ENCODE data around the gene PGLYRP4. TPM values are rescaled to one million over a fixed set of nuclear protein-coding genes. Genes with fewer than 3 reads are reported as not detected.

Gene PGLYRP4
- total and polyA plus RNA-seq, 12 donors = not detected

DNA sequence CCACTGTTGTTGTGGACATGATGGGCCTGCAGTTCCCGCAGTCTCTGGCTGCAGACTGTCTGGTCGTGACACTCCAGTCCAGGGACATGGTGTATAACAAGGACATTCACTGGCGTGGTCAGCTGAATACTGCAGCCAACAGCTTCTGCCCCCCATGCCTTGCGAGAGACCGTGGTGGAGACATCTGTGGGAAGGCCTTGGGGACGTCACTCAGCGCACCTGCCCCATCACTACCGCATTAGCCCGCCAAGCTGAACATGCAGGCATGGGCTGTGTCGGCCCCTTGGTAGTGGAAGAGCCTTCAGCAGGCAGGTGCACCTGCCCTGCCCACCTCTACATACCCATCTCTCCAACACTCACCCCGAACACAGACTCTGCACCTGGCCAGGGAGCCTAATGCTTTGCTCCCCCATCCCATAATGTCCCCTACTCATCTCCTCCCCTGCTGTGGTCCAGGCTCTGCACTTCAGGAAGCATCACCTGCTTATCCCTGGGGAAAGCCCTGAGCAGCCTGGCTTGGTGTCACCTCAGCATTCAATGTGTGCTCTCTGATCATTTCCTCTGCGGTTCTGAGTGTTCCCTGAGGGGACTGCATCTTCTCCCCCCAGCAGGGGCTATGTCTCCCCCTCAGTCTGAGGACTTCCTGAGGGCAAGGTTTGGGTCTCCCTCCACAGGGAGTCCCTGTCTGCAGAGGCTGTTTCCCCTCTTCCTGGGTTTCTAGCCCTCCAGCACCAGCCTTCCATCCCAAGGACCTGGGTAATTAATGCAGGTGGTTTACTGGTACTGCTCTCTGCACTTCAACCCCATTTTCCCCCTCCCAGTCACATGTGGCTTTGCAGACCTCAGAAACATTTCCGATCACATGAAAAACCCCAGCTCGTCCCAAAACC lies 3.2 kb downstream of the PGLYRP4 start:
- no peak for DNase-seq
- intact Hi-C loops (cut with DNase I) = no loop called here

DNA sequence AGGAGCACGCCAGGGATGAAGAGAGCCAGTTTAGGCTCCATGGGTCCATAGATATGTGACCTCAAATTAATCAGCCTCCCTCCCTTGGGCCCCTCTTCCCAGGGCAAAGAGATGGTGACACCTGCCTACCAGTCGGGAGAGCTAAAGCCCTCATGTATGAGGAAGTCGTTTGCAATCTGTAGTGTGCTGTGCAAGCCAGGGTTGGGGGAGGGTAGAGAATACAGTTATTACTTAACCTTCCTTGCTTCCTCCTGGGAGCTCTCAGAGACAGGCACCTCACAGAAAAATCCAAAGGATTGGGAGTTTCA lies 4.0 kb downstream of the PGLYRP4 start:
- no peak overlapping the region for H3K27ac ChIP-seq
- H3K36me3 ChIP-seq = no peaks in the 10 kb centered on the region
- intact Hi-C loops (cut with DNase I) = no loop called here
- H3K27me3 ChIP-seq = peaks cover 0 to 50% (median 32%) of the 10 kb centered on the region in 7 donors
- H3K4me3 ChIP-seq = no peak overlapping the region
- no peak for ATAC-seq
- TF ChIP-seq, protein P1, sequence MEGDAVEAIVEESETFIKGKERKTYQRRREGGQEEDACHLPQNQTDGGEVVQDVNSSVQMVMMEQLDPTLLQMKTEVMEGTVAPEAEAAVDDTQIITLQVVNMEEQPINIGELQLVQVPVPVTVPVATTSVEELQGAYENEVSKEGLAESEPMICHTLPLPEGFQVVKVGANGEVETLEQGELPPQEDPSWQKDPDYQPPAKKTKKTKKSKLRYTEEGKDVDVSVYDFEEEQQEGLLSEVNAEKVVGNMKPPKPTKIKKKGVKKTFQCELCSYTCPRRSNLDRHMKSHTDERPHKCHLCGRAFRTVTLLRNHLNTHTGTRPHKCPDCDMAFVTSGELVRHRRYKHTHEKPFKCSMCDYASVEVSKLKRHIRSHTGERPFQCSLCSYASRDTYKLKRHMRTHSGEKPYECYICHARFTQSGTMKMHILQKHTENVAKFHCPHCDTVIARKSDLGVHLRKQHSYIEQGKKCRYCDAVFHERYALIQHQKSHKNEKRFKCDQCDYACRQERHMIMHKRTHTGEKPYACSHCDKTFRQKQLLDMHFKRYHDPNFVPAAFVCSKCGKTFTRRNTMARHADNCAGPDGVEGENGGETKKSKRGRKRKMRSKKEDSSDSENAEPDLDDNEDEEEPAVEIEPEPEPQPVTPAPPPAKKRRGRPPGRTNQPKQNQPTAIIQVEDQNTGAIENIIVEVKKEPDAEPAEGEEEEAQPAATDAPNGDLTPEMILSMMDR (IDR thresholded peaks at IDR 0.05) = no peak
- H3K9me3 ChIP-seq = no peaks in the 10 kb centered on the region
- peaks cover 0 to 17% (median 0%) of the 10 kb centered on the region in 9 donors for H3K4me1 ChIP-seq
- 52 to 68% methylated on average over 3 of the region's 3 CpGs for WGBS, 2 donors
- no peak for DNase-seq

More for the DNA sequence above, 3.2 kb downstream of the PGLYRP4 start:
- TF ChIP-seq, protein P1 (IDR thresholded peaks at IDR 0.05) = no peak
- Histone ChIP-seq H3K27me3 (peaks cover 0 to 49% (median 33%) of the 10 kb centered on the region in 7 donors), H3K9me3 (no peaks in the 10 kb centered on the region), H3K36me3 (no peaks in the 10 kb centered on the region), H3K4me3 (no peak overlapping the region), H3K27ac (no peak overlapping the region), H3K4me1 (peaks cover 0 to 17% (median 0%) of the 10 kb centered on the region in 9 donors)
- peak in 2 of 8 donors; percentile 16 to 43 for ATAC-seq
- WGBS, 2 donors = 85 to 87% methylated on average over 14 of the region's 14 CpGs

DNA sequence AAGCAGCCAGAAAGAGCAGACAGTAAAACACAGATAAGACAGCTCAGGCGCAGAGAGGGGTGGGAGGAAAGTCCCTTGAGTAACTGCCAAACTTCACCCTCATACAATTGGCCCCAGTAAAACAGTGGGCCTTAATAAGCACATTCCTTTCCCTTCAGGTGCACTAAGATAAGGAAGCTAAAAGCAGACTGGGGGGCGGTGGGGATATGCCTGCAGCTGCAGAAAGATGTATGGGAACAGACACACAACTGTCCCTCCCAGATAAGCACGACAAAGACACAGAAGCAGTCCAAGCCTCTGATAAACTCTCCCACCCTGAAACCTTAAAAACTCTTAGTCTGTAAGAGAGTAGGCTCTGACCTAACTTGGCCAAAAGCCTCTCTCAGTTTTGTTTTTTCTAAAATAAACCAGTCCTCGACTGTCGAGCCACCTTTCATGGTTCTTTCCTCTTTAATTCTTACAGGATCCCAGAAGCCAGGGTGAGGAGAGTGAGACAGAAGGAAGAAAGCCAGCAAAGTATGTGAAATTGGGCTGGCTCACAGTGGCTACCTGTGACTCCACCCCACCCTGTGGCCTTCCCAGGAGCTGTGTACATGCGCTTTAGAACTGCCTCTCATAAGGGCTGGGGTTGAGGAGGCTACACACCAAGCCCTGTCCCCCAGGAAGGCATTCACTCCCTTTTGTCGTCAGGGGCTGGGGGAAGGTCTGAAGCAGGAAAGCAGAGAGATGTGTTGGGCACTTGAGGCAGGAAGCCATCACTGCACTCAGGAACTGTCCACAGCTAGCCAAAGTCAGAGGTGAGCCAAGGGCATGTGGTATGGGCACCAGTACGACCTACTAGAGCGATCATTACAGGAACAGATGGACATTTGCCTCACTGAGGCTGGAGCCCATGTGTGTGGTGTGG lies 4.6 kb downstream of the PGLYRP4 start:
- intact Hi-C loops (cut with DNase I) = no loop called here
- no peak overlapping the region for H3K27ac ChIP-seq
- H3K4me1 ChIP-seq = peaks cover 0 to 17% (median 0%) of the 10 kb centered on the region in 9 donors
- ATAC-seq (no peak), DNase-seq (no peak)
- no peaks in the 10 kb centered on the region for H3K9me3 ChIP-seq
- peaks cover 0 to 49% (median 27%) of the 10 kb centered on the region in 7 donors for H3K27me3 ChIP-seq
- TF ChIP-seq, protein P1 (IDR thresholded peaks at IDR 0.05) = no peak
- 35 to 40% methylated on average over 9 of the region's 9 CpGs for WGBS, 2 donors
- no peaks in the 10 kb centered on the region for H3K36me3 ChIP-seq
- H3K4me3 ChIP-seq = no peak overlapping the region

DNA sequence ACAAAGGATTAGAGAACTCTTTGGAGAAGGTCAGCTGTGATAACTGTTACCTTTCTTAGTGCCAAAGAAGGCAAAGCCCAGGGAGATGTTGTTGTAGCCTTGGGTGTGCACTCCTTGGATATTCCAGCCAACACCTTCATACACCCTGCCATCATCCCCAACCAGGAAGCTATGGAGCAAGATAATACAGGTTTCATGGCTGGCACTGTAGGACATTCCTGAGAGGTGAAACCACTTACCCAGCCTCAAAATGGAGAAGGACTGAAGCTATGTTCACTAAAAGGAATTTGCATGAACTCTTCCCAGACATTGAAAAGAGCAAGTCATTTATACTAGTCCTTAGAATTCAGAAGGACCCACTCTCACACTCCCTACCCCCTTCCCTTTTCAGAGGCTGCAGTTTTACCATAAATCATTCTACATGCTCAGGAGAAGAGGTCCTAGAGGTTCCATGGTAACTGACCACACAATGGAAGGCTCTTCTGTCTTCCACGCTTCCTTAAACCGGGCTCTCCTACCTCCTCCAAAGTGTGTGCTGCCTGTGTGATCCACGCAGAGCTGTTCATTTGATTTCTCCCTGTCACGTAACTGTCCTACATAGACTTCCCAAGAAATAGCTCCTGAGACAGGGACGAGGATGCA lies 5.5 kb downstream of the PGLYRP4 start:
- Histone ChIP-seq H3K36me3 (no peaks in the 10 kb centered on the region), H3K27me3 (peaks cover 0 to 42% (median 24%) of the 10 kb centered on the region in 7 donors), H3K4me1 (peaks cover 0 to 17% (median 0%) of the 10 kb centered on the region in 9 donors), H3K4me3 (no peak overlapping the region), H3K9me3 (no peaks in the 10 kb centered on the region), H3K27ac (no peak overlapping the region)
- TF ChIP-seq, protein P1 (IDR thresholded peaks at IDR 0.05) = no peak
- intact Hi-C loops (cut with DNase I) = no loop called here
- no peak for DNase-seq
- ATAC-seq = no peak
- WGBS, 2 donors = 24 to 32% methylated on average over 5 of the region's 5 CpGs

All from heart right ventricle (tissue), 16 donors.